K562 treated with DMSO at 1 percent for 12 hours (cell line): ENCODE measurements around the gene SMYD1. TPM values are rescaled to one million over a fixed set of nuclear protein-coding genes. Genes with fewer than 3 reads are reported as not detected.

Experiments
- total RNA-seq: library from RNA; unstranded; fragments of 300-600 nt; gene quantifications from 2 replicates; pipeline ENCODE4 v1.2.3, GENCODE V29; 2022; ENCODE audit not compliant: insufficient read depth

SMYD1 gene
- not detected in 2 replicates for total RNA-seq

GRCh38 chr2:88067598-88067997, at the start of gene SMYD1:
SMYD1 (plus strand) TSS chr2:88067825; CDS start chr2:88067865, 40 bp downstream.

DNA sequence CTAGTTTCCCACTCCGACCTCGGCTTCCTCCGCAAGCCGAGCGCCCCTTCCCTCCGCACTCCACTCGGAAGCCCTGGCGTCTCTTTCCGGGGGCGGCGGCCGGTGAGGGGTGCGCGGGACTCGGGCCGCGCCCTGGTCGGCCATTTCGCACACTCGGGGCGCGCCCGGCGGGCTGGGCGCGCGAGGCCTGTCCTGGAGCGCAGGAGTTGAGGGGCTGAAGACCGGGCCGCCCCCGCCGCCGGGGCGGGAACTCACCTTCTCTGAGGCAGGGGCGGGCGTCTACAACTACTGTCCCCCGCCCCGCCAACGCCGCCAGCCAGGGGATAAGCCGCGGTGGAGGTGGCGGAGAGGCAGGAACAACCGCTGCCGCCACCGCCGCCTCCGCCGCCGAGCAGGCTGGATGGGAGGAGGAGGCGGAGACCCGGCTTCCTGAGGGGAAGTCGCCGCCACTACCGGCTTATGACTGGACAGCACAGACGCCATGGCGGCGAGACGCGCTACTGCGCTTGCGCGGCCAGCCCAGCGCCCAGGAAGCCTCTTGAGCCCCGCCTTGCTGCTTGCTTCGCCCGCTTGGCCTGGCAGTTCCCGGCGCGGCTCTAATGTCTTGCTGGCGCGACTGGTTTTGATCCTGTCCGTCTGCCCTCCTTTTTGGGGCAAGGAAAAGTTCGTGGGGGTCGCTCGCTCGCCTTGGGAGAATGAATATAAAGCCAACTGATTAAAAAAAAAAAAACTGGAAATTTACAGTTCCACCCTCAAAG, 12.1 kb upstream of the SMYD1 start, which contains the start of gene KRCC1:
Gene KRCC1 (minus strand): TSS at position 413 of the 758 bp plus-strand sequence. CDS start 27,220 bp downstream, outside the sequence.

GRCh38 chr2:88127888-88128653, 60.4 kb downstream of the SMYD1 start, which contains the start of gene FABP1:
FABP1 (minus strand) TSS chr2:88128062; CDS start chr2:88128017, 45 bp downstream.

Other genes starting within 250 kb of the SMYD1 start
- 2.5 and 4.1 TPM in 2 replicates for gene RGPD2, start 242.0 kb upstream of the SMYD1 start, total RNA-seq
- gene RNU2-63P, start 51.3 kb upstream of the SMYD1 start, total RNA-seq, result not detected in 2 replicates
- gene KRCC1, start 12.0 kb upstream of the SMYD1 start, total RNA-seq, result 5.3 and 11.7 TPM in 2 replicates
- not detected in 2 replicates for gene FABP1, start 60.2 kb downstream of the SMYD1 start, total RNA-seq
- not detected in 2 replicates for gene THNSL2, start 102.5 kb downstream of the SMYD1 start, total RNA-seq